HG02938 (cell line): ENCODE results near the gene TMC8.
"Not testable (repeated sequence)": the region's sequence is repeated elsewhere in the genome, so short reads cannot be mapped to it uniquely, and the experiment has no call there.

Experiments used
- ATAC-seq: cut with Tn5 transposase; IDR thresholded peaks from one replicate; pipeline ENCODE4 v1.9.1; 2021; ENCODE audit warnings: mild to moderate bottlenecking, moderate library complexity; ENCODE audit not compliant: unreplicated experiment

TMC8 gene

GRCh38 chr17:78147315-78147998 is 16.9 kb downstream of the TMC8 start:
- ATAC-seq, result no peak

- no peak for ATAC-seq
These were observed 17.9 kb downstream of the TMC8 start for GRCh38 chr17:78148286-78149016.

GRCh38 chr17:78151514-78152008 is 21.0 kb downstream of the TMC8 start:
- no peak for ATAC-seq

- peak; percentile 52 for ATAC-seq
These were observed 24.6 kb downstream of the TMC8 start for GRCh38 chr17:78154903-78155811.

- ATAC-seq, result no peak
These were observed 29.1 kb downstream of the TMC8 start for GRCh38 chr17:78159575-78160158.

GRCh38 chr17:78163881-78164747 is 33.5 kb downstream of the TMC8 start:
- ATAC-seq, result no peak

GRCh38 chr17:78164748-78165607 is 34.4 kb downstream of the TMC8 start:
- no peak for ATAC-seq

GRCh38 chr17:78166416-78166815 is 35.8 kb downstream of the TMC8 start:
- no peak for ATAC-seq

GRCh38 chr17:78168242-78168902 is 37.8 kb downstream of the TMC8 start, which contains the start of gene SYNGR2:
SYNGR2 (plus strand) TSS chr17:78168581; CDS start chr17:78168617, 36 bp downstream.
- ATAC-seq, result peak; percentile 49

- peak; percentile 18 for ATAC-seq
These were observed 38.6 kb downstream of the TMC8 start for GRCh38 chr17:78168903-78169793.

GRCh38 chr17:78170692-78171590 is 40.4 kb downstream of the TMC8 start:
- ATAC-seq, result no peak

GRCh38 chr17:78171591-78172248 is 41.1 kb downstream of the TMC8 start:
- ATAC-seq, result not testable (repeated sequence)

GRCh38 chr17:78172249-78173051 is 41.9 kb downstream of the TMC8 start:
- no peak for ATAC-seq

GRCh38 chr17:78173097-78173715 is 42.6 kb downstream of the TMC8 start:
- ATAC-seq, result peak; percentile 45
